CD4-positive, alpha-beta T cell (primary cell): Measurements from ENCODE around the gene MFAP3L. TPM values are rescaled to one million over a fixed set of nuclear protein-coding genes. Genes with fewer than 3 reads are reported as not detected.

Source experiments
- ATAC-seq: fragments of 200-7000 bp; cut with Tn5 transposase; one replicate; pipeline ENCODE4 v1.10.0; 2022; ENCODE audit warnings: mild to moderate bottlenecking; ENCODE audit not compliant: poor library complexity
- CTCF ChIA-PET: fragments of 350-600 bp; sonication (Branson Sonifier 250); formaldehyde crosslinking; loops from one replicate; lab custom pipeline; 2021; ENCODE audit warnings: antibody characterized with exemption, inconsistent platforms; lab: Charles Lee
- POLR2A ChIA-PET: fragments of 350-600 bp; sonication (Branson Sonifier 250); formaldehyde crosslinking; loops from one replicate; lab custom pipeline; 2021; ENCODE audit warnings: antibody characterized with exemption, inconsistent platforms; lab: Charles Lee
- DNase-seq, 14 experiments: peaks; one replicate each; pipeline ENCODE4 v3.0.0-alpha.2; 2013 to 2020; ENCODE audit warnings: mixed read lengths in 2 of 14
- H3K27ac ChIP-seq, 2 donors: one replicate each; pipeline versions ENCODE4 v1.5.1 to v1.7.0; 2013; ENCODE audit warnings: low read length in 2 of 2, low read depth in 1 of 2, mild to moderate bottlenecking in 1 of 2
- H3K27me3 ChIP-seq, 2 experiments: 1 replicate in 1 of 2; 2 replicates in 1 of 2; pipeline versions ENCODE4 v1.6.1 to v1.7.0; 2013; ENCODE audit warnings: low read length in 2 of 2, control low read depth in 1 of 2, mild to moderate bottlenecking in 1 of 2, moderate library complexity in 1 of 2; ENCODE audit not compliant: insufficient read depth in 2 of 2, control insufficient read depth in 1 of 2
- H3K36me3 ChIP-seq: one replicate; pipeline ENCODE4 v1.6.1; 2013; ENCODE audit warnings: low read length, control low read depth; ENCODE audit not compliant: insufficient read depth
- H3K4me1 ChIP-seq: one replicate; pipeline ENCODE4 v1.6.1; 2013; ENCODE audit warnings: low read length, control low read depth; ENCODE audit not compliant: insufficient read depth
- H3K4me3 ChIP-seq: one replicate; pipeline ENCODE4 v1.5.1; 2013; ENCODE audit warnings: mild to moderate bottlenecking, low read length, moderate library complexity
- H3K9me3 ChIP-seq, 2 experiments: 1 replicate in 1 of 2; 2 replicates in 1 of 2; pipeline versions ENCODE4 v1.6.1 to v1.7.0; 2013; ENCODE audit warnings: low read length in 2 of 2, mild to moderate bottlenecking in 2 of 2, control low read depth in 1 of 2, moderate library complexity in 1 of 2; ENCODE audit not compliant: control insufficient read depth in 1 of 2, insufficient read depth in 1 of 2
- H3K27ac Mint-ChIP-seq: one replicate; pipeline ENCODE4 v1.8.0; 2020; ENCODE audit warnings: mixed read lengths
- H3K27me3 Mint-ChIP-seq: one replicate; pipeline ENCODE4 v1.8.0; 2021; ENCODE audit warnings: mixed read lengths
- H3K36me3 Mint-ChIP-seq: one replicate; pipeline ENCODE4 v1.8.0; 2021; ENCODE audit warnings: low read depth, mixed read lengths
- H3K4me1 Mint-ChIP-seq: one replicate; pipeline ENCODE4 v1.8.0; 2021; ENCODE audit warnings: low read depth, mixed read lengths
- H3K4me3 Mint-ChIP-seq: one replicate; pipeline ENCODE4 v1.8.0; 2020; ENCODE audit warnings: mild to moderate bottlenecking, mixed read lengths
- H3K9me3 Mint-ChIP-seq: one replicate; pipeline ENCODE4 v1.8.0; 2020; ENCODE audit warnings: mixed read lengths
- intact Hi-C, 2 experiments: fragments of 100-400 bp; cut with DNase I in 1 of 2; cut with micrococcal nuclease in 1 of 2; formaldehyde crosslinking; loops; one replicate each; pipeline versions ENCODE4 v1.15.1 to v1.9.0; 2023 to 2025; cut with DNase I, micrococcal nuclease
- total RNA-seq, 174 experiments: library from RNA in 2 of 174; stranded (reverse) in 2 of 174; gene quantifications; one replicate each; pipeline ENCODE4 v1.2.3 and lab custom pipeline; 2021 to 2026
- TF ChIP-seq, protein P1 (sequence below): fragments of 200-600 bp; IDR thresholded peaks from one replicate; pipeline ENCODE4 v1.8.0; 2022; ENCODE audit warnings: antibody characterized with exemption, mild to moderate bottlenecking

Gene MFAP3L
- total RNA-seq, 2 experiments from 2014 or later: 0.59 to 1.3 TPM

DNA sequence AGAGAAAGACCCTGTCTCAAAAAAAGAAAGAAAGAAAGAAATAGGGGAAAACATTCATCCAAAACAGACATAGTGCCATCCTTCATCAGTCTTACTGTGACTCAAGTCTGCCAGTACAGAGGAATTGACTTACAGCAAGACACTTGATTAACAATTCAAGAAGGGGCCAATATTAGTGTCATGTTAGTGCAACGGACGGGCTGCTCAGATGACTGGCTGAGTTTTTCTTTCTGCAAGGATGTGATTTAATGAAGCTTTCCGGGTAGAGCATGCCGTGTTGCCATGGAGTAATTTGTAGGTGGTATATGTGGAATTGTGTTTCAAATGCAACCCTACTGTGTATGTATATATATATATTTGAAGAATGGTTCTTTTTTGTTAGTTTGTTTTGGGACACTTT lies 12.6 kb upstream of the MFAP3L start:
- intact Hi-C loops: no loop called here
- Histone ChIP-seq H3K27ac (no peak overlapping the region), H3K9me3 (no peaks in the 10 kb centered on the region), H3K27me3 (no peaks in the 10 kb centered on the region), H3K36me3 (no peaks in the 10 kb centered on the region), H3K4me3 (no peak overlapping the region), H3K4me1 (no peaks in the 10 kb centered on the region)
- ATAC-seq: no peak
- Mint-ChIP-seq H3K9me3 (no peaks in the 10 kb centered on the region), H3K36me3 (no peaks in the 10 kb centered on the region), H3K4me1 (no peaks in the 10 kb centered on the region), H3K27ac (no peak overlapping the region), H3K4me3 (no peak overlapping the region), H3K27me3 (no peaks in the 10 kb centered on the region)
- TF ChIP-seq, protein P1, sequence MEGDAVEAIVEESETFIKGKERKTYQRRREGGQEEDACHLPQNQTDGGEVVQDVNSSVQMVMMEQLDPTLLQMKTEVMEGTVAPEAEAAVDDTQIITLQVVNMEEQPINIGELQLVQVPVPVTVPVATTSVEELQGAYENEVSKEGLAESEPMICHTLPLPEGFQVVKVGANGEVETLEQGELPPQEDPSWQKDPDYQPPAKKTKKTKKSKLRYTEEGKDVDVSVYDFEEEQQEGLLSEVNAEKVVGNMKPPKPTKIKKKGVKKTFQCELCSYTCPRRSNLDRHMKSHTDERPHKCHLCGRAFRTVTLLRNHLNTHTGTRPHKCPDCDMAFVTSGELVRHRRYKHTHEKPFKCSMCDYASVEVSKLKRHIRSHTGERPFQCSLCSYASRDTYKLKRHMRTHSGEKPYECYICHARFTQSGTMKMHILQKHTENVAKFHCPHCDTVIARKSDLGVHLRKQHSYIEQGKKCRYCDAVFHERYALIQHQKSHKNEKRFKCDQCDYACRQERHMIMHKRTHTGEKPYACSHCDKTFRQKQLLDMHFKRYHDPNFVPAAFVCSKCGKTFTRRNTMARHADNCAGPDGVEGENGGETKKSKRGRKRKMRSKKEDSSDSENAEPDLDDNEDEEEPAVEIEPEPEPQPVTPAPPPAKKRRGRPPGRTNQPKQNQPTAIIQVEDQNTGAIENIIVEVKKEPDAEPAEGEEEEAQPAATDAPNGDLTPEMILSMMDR: no peak
- CTCF ChIA-PET: no interaction called here
- no peak for DNase-seq
- POLR2A ChIA-PET: no interaction called here

DNA sequence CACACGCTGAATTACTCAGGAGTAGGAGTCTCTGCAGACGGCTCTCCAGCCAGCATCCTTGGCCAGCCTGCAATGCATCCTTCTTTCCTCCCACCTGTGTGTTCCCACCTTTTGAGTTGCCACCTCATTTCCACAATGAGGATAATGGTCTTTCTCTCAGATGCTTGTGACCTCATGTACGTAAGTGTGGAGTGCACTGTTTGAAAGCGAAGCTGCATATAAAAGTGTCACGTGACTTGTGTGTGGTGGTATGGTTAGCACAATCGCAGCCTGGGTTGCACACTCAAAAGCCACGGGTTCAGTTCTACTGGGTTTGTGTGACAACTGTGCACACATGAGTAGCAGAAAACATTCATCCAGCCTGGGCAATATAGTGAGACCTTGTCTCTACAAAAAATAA lies 12.0 kb upstream of the MFAP3L start:
- CTCF ChIA-PET: no interaction called here
- H3K36me3 Mint-ChIP-seq: no peaks in the 10 kb centered on the region
- Histone ChIP-seq H3K4me1 (no peaks in the 10 kb centered on the region), H3K27me3 (no peaks in the 10 kb centered on the region), H3K4me3 (no peak overlapping the region), H3K27ac (no peak overlapping the region), H3K36me3 (no peaks in the 10 kb centered on the region), H3K9me3 (no peaks in the 10 kb centered on the region)
- DNase-seq (no peak), ATAC-seq (no peak)
- POLR2A ChIA-PET: no interaction called here
- intact Hi-C loops: no loop called here
- TF ChIP-seq, protein P1: no peak
- H3K4me3 Mint-ChIP-seq: no peak overlapping the region
- H3K27me3 Mint-ChIP-seq: no peaks in the 10 kb centered on the region
- no peaks in the 10 kb centered on the region for H3K9me3 Mint-ChIP-seq
- no peak overlapping the region for H3K27ac Mint-ChIP-seq
- H3K4me1 Mint-ChIP-seq: no peaks in the 10 kb centered on the region

GRCh38 chr4:170037481-170037880 lies 11.3 kb upstream of the MFAP3L start:
- Histone ChIP-seq H3K27me3 (no peaks in the 10 kb centered on the region), H3K36me3 (no peaks in the 10 kb centered on the region), H3K4me3 (no peak overlapping the region), H3K9me3 (no peaks in the 10 kb centered on the region), H3K27ac (no peak overlapping the region), H3K4me1 (no peaks in the 10 kb centered on the region)
- intact Hi-C loops: no loop called here
- no peaks in the 10 kb centered on the region for H3K4me1 Mint-ChIP-seq
- no peak overlapping the region for H3K27ac Mint-ChIP-seq
- TF ChIP-seq, protein P1: no peak
- no peak for DNase-seq
- H3K9me3 Mint-ChIP-seq: no peaks in the 10 kb centered on the region
- no peak for ATAC-seq
- H3K4me3 Mint-ChIP-seq: no peak overlapping the region
- ChIA-PET POLR2A (no interaction called here), CTCF (no interaction called here)
- no peaks in the 10 kb centered on the region for H3K27me3 Mint-ChIP-seq
- no peaks in the 10 kb centered on the region for H3K36me3 Mint-ChIP-seq
